Right atrium auricular region (tissue), 2 donors: Measurements from ENCODE around the gene FMNL2. TPM values are rescaled to one million over a fixed set of nuclear protein-coding genes. Genes with fewer than 3 reads are reported as not detected.

Experiments
- DNase-seq: peaks from one replicate; pipeline ENCODE4 v3.0.0-alpha.2; 2019; ENCODE audit warnings: low spot score
- H3K27ac ChIP-seq, 2 donors: fragments of 200-600 bp; sonication (generic); 1 replicate in 1 of 2; 2 replicates in 1 of 2; pipeline ENCODE4 v1.5.1; 2016 to 2019
- H3K27me3 ChIP-seq, 2 donors: fragments of 200-600 bp; sonication (generic); one replicate each; pipeline versions ENCODE4 v1.5.1 to v1.6.0; 2017 to 2019
- H3K36me3 ChIP-seq: fragments of 200-600 bp; sonication (generic); one replicate; pipeline ENCODE4 v1.5.1; 2016
- H3K4me1 ChIP-seq, 2 donors: fragments of 200-600 bp; sonication (generic); one replicate each; pipeline versions ENCODE4 v1.5.1 to v1.6.0; 2017 to 2019
- H3K4me3 ChIP-seq, 2 donors: fragments of 200-600 bp; sonication (generic); 1 replicate in 1 of 2; 2 replicates in 1 of 2; pipeline ENCODE4 v1.5.1; 2017 to 2019; ENCODE audit warnings: mild to moderate bottlenecking in 1 of 2, moderate library complexity in 1 of 2
- H3K9me3 ChIP-seq, 2 donors: fragments of 200-600 bp; sonication (generic); one replicate each; pipeline ENCODE4 v1.5.1; 2019
- CTCF ChIP-seq, 2 donors: fragments of 200-600 bp; sonication (generic); IDR thresholded peaks; one replicate each; pipeline ENCODE4 v1.5.1; 2019; ENCODE audit warnings: antibody characterized with exemption in 2 of 2
- total RNA-seq, 2 donors: library from RNA; depleted of rRNA; stranded (reverse); fragments of >200 nt; gene quantifications; one replicate each; pipeline ENCODE4 v1.1.0, GENCODE V29; 2016

The FMNL2 gene
- total RNA-seq, 2 donors from 2014 or later, result 6.0 to 11.5 TPM

GRCh38 chr2:152620208-152620607, 285.2 kb downstream of the FMNL2 start:
- no peak overlapping the region for H3K4me3 ChIP-seq

GRCh38 chr2:152620985-152621384, 286.0 kb downstream of the FMNL2 start:
- peaks cover 6% of the 10 kb centered on the region for H3K36me3 ChIP-seq
- H3K4me1 ChIP-seq, result no peaks in the 10 kb centered on the region
- DNase-seq, result no peak
- no peaks in the 10 kb centered on the region for H3K27me3 ChIP-seq
- no peak overlapping the region for H3K27ac ChIP-seq
- no peak overlapping the region for H3K4me3 ChIP-seq
- TF ChIP-seq CTCF (IDR thresholded peaks at IDR 0.05), result no peak
- H3K9me3 ChIP-seq, result no peaks in the 10 kb centered on the region

More at GRCh38 chr2:152620208-152620607, 285.2 kb downstream of the FMNL2 start:
- Histone ChIP-seq H3K9me3 (no peaks in the 10 kb centered on the region), H3K27ac (no peak overlapping the region), H3K36me3 (peaks cover 6% of the 10 kb centered on the region), H3K4me1 (no peaks in the 10 kb centered on the region), H3K27me3 (no peaks in the 10 kb centered on the region)
- no peak for TF ChIP-seq CTCF (IDR thresholded peaks at IDR 0.05)
- no peak for DNase-seq

GRCh38 chr2:152622219-152622618, 287.2 kb downstream of the FMNL2 start:
- no peaks in the 10 kb centered on the region for H3K9me3 ChIP-seq
- no peak for DNase-seq
- no peak overlapping the region for H3K27ac ChIP-seq
- H3K4me1 ChIP-seq, result no peaks in the 10 kb centered on the region
- no peak overlapping the region for H3K4me3 ChIP-seq
- TF ChIP-seq CTCF (IDR thresholded peaks at IDR 0.05), result no peak
- peaks cover 6% of the 10 kb centered on the region for H3K36me3 ChIP-seq
- no peaks in the 10 kb centered on the region for H3K27me3 ChIP-seq

- no peak overlapping the region for H3K27ac ChIP-seq
- H3K9me3 ChIP-seq, result no peaks in the 10 kb centered on the region
- peaks cover 4% of the 10 kb centered on the region for H3K36me3 ChIP-seq
- no peaks in the 10 kb centered on the region for H3K27me3 ChIP-seq
- no peak for DNase-seq
- H3K4me3 ChIP-seq, result no peak overlapping the region
- H3K4me1 ChIP-seq, result no peaks in the 10 kb centered on the region
- TF ChIP-seq CTCF (IDR thresholded peaks at IDR 0.05), result no peak
These were observed 288.2 kb downstream of the FMNL2 start for GRCh38 chr2:152623076-152623740.

- no peak overlapping the region for H3K4me3 ChIP-seq
- H3K4me1 ChIP-seq, result no peaks in the 10 kb centered on the region
- no peak for TF ChIP-seq CTCF (IDR thresholded peaks at IDR 0.05)
- no peak for DNase-seq
- no peak overlapping the region for H3K27ac ChIP-seq
- no peaks in the 10 kb centered on the region for H3K27me3 ChIP-seq
- peaks cover 8% of the 10 kb centered on the region for H3K36me3 ChIP-seq
- no peaks in the 10 kb centered on the region for H3K9me3 ChIP-seq
These were observed 288.8 kb downstream of the FMNL2 start for GRCh38 chr2:152623775-152624174.

- no peak for DNase-seq
- Histone ChIP-seq H3K4me3 (no peak overlapping the region), H3K9me3 (no peaks in the 10 kb centered on the region), H3K27ac (no peak overlapping the region), H3K36me3 (peaks cover 18% of the 10 kb centered on the region), H3K4me1 (no peaks in the 10 kb centered on the region), H3K27me3 (no peaks in the 10 kb centered on the region)
- TF ChIP-seq CTCF (IDR thresholded peaks at IDR 0.05), result no peak
These were observed 289.8 kb downstream of the FMNL2 start for GRCh38 chr2:152624805-152625204.
